SK-N-SH treated with all-trans-retinoic acid at 6 μM for 48 hours (cell line): ENCODE results near the gene APLF.

ENCODE experiments used
- ARNTL ChIP-seq: fragments of 450-650 bp; formaldehyde crosslinking; IDR thresholded peaks from 2 replicates; pipeline ENCODE4 v1.5.0; 2020; ENCODE audit warnings: low read depth, mild to moderate bottlenecking, moderate library complexity, borderline replicate concordance
- BACH2 ChIP-seq: fragments of 250-450 bp; sonication (Bioruptor Pico); IDR thresholded peaks from 2 replicates; pipeline ENCODE4 v1.9.0; 2021; ENCODE audit warnings: mild to moderate bottlenecking, borderline replicate concordance
- CSDC2 ChIP-seq: fragments of 250-450 bp; sonication (Bioruptor Pico); IDR thresholded peaks from 2 replicates; pipeline ENCODE4 v1.5.0; 2020; ENCODE audit warnings: mild to moderate bottlenecking, moderate library complexity
- CSRNP3 ChIP-seq: fragments of 250-450 bp; sonication (Bioruptor Pico); IDR thresholded peaks from 2 replicates; pipeline ENCODE4 v1.5.1; 2021; ENCODE audit warnings: mild to moderate bottlenecking, moderate library complexity
- PATZ1 ChIP-seq: fragments of 250-450 bp; sonication (Bioruptor Pico); IDR thresholded peaks from 2 replicates; pipeline ENCODE4 v1.8.0; 2020; ENCODE audit warnings: mild to moderate bottlenecking, moderate library complexity, borderline replicate concordance
- PPARA ChIP-seq: fragments of 250-450 bp; sonication (Bioruptor Pico); IDR thresholded peaks from 2 replicates; pipeline ENCODE4 v1.5.0; 2020; ENCODE audit warnings: mild to moderate bottlenecking, borderline replicate concordance
- SNAI2 ChIP-seq: fragments of 250-450 bp; sonication (Bioruptor Pico); IDR thresholded peaks from 2 replicates; pipeline ENCODE4 v1.5.0; 2020; ENCODE audit warnings: mild to moderate bottlenecking, moderate library complexity
- TCF4 ChIP-seq: fragments of 250-450 bp; sonication (Bioruptor Pico); IDR thresholded peaks from 2 replicates; pipeline ENCODE4 v1.8.0; 2021; ENCODE audit warnings: mild to moderate bottlenecking, moderate library complexity, borderline replicate concordance
- TOX ChIP-seq: fragments of 250-450 bp; sonication (Bioruptor Pico); IDR thresholded peaks from 2 replicates; pipeline ENCODE4 v1.8.0; 2021; ENCODE audit warnings: mild to moderate bottlenecking, moderate library complexity, borderline replicate concordance
- TSHZ2 ChIP-seq: fragments of 250-450 bp; sonication (Bioruptor Pico); IDR thresholded peaks from 2 replicates; pipeline ENCODE4 v1.5.0; 2020; ENCODE audit warnings: mild to moderate bottlenecking, moderate library complexity
- ZFP3 ChIP-seq: fragments of 250-450 bp; sonication (Bioruptor Pico); IDR thresholded peaks from 2 replicates; pipeline ENCODE4 v1.5.0; 2020; ENCODE audit warnings: mild to moderate bottlenecking, moderate library complexity
- ZNF70 ChIP-seq: fragments of 450-650 bp; formaldehyde crosslinking; IDR thresholded peaks from 2 replicates; pipeline ENCODE4 v1.5.0; 2020; ENCODE audit warnings: mild to moderate bottlenecking, moderate library complexity

GRCh38 chr2:68577183-68577582 lies 109.8 kb downstream of the APLF start:
- no peak for TF ChIP-seq TOX (CRISPR knock-in tag)
- no peak for TF ChIP-seq ARNTL (CRISPR knock-in tag)
- TF ChIP-seq TSHZ2 (CRISPR knock-in tag), result no peak
- no peak for TF ChIP-seq ZFP3 (CRISPR knock-in tag)
- TF ChIP-seq ZNF70, result no peak
- TF ChIP-seq PPARA, result no peak
- no peak for TF ChIP-seq CSRNP3
- TF ChIP-seq SNAI2, result no peak
- no peak for TF ChIP-seq CSDC2
- TF ChIP-seq PATZ1 (CRISPR knock-in tag), result no peak
- no peak for TF ChIP-seq TCF4 (CRISPR knock-in tag)
- no peak for TF ChIP-seq BACH2 (CRISPR knock-in tag)
